GM18505 (cell line): ENCODE data around the gene CNDP1.

Source experiments
- ATAC-seq: cut with Tn5 transposase; IDR thresholded peaks from one replicate; pipeline ENCODE4 v1.9.1; 2021; ENCODE audit not compliant: unreplicated experiment
- POLR2A ChIP-seq: IDR thresholded peaks from 4 replicates; pipeline ENCODE4 v1.6.1; 2011; ENCODE audit warnings: borderline replicate concordance; ENCODE audit not compliant: insufficient read depth, insufficient read length; ENCODE audit errors: extremely low read depth

CNDP1 gene

GRCh38 chr18:74632351-74632679 lies 98.0 kb downstream of the CNDP1 start:
- TF ChIP-seq POLR2A: no peak
- ATAC-seq: no peak

GRCh38 chr18:74632856-74633255 lies 98.6 kb downstream of the CNDP1 start:
- no peak for TF ChIP-seq POLR2A
- no peak for ATAC-seq

- TF ChIP-seq POLR2A: no peak
- no peak for ATAC-seq
Observed at GRCh38 chr18:74633652-74634352, 99.5 kb downstream of the CNDP1 start.

- no peak for ATAC-seq
- TF ChIP-seq POLR2A: no peak
Observed at GRCh38 chr18:74635224-74635975, 101.1 kb downstream of the CNDP1 start.
